ENCODE results near the gene CPNE7. TPM values are rescaled to one million over a fixed set of nuclear protein-coding genes. Genes with fewer than 3 reads are reported as not detected.
"Not testable (repeated sequence)": the region's sequence is repeated elsewhere in the genome, so short reads cannot be mapped to it uniquely, and the experiment has no call there.

Gene CPNE7
- total RNA-seq, 2 experiments from 2014 or later, result 3.9 to 4.3 TPM

DNA sequence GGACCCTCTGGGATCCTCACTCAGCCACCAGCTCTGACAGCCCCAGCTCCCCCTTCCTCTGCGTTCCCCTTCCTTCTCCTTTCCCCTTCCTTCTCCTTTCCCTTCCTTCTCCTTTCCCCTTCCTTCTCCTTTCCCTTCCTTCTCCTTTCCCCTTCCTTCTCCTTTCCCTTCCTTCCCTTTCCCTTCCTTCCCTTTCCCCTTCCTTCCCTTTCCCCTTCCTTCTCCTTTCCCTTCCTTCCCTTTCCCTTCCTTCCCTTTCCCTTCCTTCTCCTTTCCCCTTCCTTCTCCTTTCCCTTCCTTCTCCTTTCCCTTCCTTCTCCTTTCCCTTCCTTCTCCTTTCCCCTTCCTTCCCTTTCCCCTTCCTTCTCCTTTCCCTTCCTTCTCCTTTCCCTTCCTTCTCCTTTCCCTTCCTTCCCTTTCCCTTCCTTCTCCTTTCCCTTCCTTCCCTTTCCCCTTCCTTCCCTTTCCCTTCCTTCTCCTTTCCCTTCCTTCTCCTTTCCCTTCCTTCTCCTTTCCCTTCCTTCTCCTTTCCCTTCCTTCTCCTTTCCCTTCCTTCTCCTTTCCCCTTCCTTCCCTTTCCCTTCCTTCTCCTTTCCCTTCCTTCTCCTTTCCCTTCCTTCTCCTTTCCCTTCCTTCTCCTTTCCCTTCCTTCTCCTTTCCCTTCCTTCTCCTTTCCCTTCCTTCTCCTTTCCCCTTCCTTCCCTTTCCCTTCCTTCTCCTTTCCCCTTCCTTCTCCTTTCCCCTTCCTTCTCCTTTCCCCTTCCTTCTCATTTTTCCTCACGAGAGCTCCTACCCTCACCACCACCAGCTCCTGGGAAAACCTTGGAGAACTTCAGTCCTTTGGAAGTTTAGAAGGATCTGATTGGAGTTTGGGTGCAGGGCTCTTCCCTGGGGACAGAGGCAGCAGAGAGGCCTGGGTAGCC, 59.2 kb downstream of the CPNE7 start:
- H3K9me3 Mint-ChIP-seq; H3K4me1 Mint-ChIP-seq; POLR2A ChIA-PET; DNase-seq; H3K27ac Mint-ChIP-seq; H3K27me3 Mint-ChIP-seq; ATAC-seq (ENCODE audit: low read depth); H3K36me3 Mint-ChIP-seq; H3K4me3 Mint-ChIP-seq: not testable (repeated sequence)

GRCh38 chr16:89636663-89637062, 61.1 kb downstream of the CPNE7 start:
- Mint-ChIP-seq H3K4me1 (peaks cover 5% of the 10 kb centered on the region), H3K27ac (no peak overlapping the region), H3K4me3 (no peak overlapping the region), H3K9me3 (no peaks in the 10 kb centered on the region), H3K36me3 (no peaks in the 10 kb centered on the region), H3K27me3 (no peaks in the 10 kb centered on the region)
- ATAC-seq (ENCODE audit: low read depth) (no peak), DNase-seq (no peak)
- POLR2A ChIA-PET, result no interaction called here

- H3K27ac Mint-ChIP-seq, result no peak overlapping the region
- POLR2A ChIA-PET, result no interaction called here
- DNase-seq (no peak), ATAC-seq (ENCODE audit: low read depth) (no peak)
- H3K27me3 Mint-ChIP-seq, result no peaks in the 10 kb centered on the region
- H3K36me3 Mint-ChIP-seq, result no peaks in the 10 kb centered on the region
- no peaks in the 10 kb centered on the region for H3K9me3 Mint-ChIP-seq
- H3K4me3 Mint-ChIP-seq, result no peak overlapping the region
- H3K4me1 Mint-ChIP-seq, result peaks cover 5% of the 10 kb centered on the region
Observed at GRCh38 chr16:89637379-89637778, 61.8 kb downstream of the CPNE7 start.

DNA sequence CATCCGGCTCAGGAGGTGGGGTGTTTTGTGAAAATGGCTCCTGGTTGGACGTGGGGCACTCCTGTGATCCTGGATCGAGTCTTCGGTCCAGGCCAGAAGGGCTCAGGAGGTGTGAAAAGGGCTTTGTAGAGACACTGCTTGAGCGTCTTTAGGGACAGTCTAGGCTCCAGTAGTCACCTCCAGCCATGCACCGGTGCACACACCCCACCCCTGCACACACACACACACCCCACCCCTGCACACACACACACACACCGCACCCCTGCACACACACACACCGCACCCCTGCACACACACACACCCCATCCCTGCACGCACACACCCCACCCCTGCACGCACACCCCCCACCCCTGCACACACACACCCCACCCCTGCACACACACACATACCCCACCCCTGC, 62.9 kb downstream of the CPNE7 start:
- no peaks in the 10 kb centered on the region for H3K27me3 Mint-ChIP-seq
- peaks cover 5% of the 10 kb centered on the region for H3K4me1 Mint-ChIP-seq
- no peak overlapping the region for H3K27ac Mint-ChIP-seq
- H3K36me3 Mint-ChIP-seq, result no peaks in the 10 kb centered on the region
- H3K4me3 Mint-ChIP-seq, result no peak overlapping the region
- DNase-seq (no peak), ATAC-seq (ENCODE audit: low read depth) (no peak)
- no peaks in the 10 kb centered on the region for H3K9me3 Mint-ChIP-seq
- POLR2A ChIA-PET, result no interaction called here

- H3K9me3 Mint-ChIP-seq, result no peaks in the 10 kb centered on the region
- no peak overlapping the region for H3K4me3 Mint-ChIP-seq
- H3K27me3 Mint-ChIP-seq, result no peaks in the 10 kb centered on the region
- DNase-seq (no peak), ATAC-seq (ENCODE audit: low read depth) (no peak)
- no peak overlapping the region for H3K27ac Mint-ChIP-seq
- no peaks in the 10 kb centered on the region for H3K36me3 Mint-ChIP-seq
- H3K4me1 Mint-ChIP-seq, result peaks cover 5% of the 10 kb centered on the region
- POLR2A ChIA-PET, result no interaction called here
Observed at GRCh38 chr16:89639385-89639784, 63.8 kb downstream of the CPNE7 start.

GRCh38 chr16:89641458-89642119, 66.0 kb downstream of the CPNE7 start:
- Mint-ChIP-seq H3K27ac (no peak overlapping the region), H3K27me3 (no peaks in the 10 kb centered on the region), H3K4me1 (peaks cover 5% of the 10 kb centered on the region), H3K9me3 (no peaks in the 10 kb centered on the region), H3K36me3 (peaks cover 6% of the 10 kb centered on the region), H3K4me3 (no peak overlapping the region)
- ATAC-seq (ENCODE audit: low read depth) (no peak), DNase-seq (no peak)
- POLR2A ChIA-PET, result interaction anchor here (1.8 kb wide), 1 partner anchor 45 kb away, joined by 5 read pairs; the partner anchor contains the start of gene CDK10

DNA sequence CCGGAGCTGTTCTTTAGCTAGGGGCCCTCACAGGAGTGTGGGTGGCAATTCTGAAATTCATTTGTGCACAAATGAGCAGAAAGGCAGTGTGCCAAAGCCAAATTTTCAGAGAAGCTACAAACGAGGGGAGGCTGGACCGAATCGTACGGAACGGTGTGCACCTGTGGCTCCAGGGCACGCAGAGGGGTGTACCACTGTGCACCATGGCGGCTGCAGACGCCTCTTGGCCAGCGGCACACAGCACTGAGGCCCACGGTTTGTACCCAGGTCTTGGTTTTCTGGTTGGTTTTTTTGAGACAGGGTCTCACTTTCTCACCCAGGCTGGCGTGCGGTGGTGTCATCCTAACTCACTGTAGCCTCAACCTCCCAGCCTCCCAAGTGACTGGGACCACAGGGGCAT, 67.0 kb downstream of the CPNE7 start:
- Mint-ChIP-seq H3K27me3 (no peaks in the 10 kb centered on the region), H3K4me3 (no peak overlapping the region), H3K36me3 (peaks cover 10% of the 10 kb centered on the region), H3K4me1 (peaks cover 5% of the 10 kb centered on the region), H3K27ac (no peak overlapping the region), H3K9me3 (no peaks in the 10 kb centered on the region)
- POLR2A ChIA-PET, result interaction anchor here (1.8 kb wide), 1 partner anchor 44 kb away, joined by 5 read pairs; the partner anchor contains the start of gene CDK10
- DNase-seq (no peak), ATAC-seq (ENCODE audit: low read depth) (no peak)

DNA sequence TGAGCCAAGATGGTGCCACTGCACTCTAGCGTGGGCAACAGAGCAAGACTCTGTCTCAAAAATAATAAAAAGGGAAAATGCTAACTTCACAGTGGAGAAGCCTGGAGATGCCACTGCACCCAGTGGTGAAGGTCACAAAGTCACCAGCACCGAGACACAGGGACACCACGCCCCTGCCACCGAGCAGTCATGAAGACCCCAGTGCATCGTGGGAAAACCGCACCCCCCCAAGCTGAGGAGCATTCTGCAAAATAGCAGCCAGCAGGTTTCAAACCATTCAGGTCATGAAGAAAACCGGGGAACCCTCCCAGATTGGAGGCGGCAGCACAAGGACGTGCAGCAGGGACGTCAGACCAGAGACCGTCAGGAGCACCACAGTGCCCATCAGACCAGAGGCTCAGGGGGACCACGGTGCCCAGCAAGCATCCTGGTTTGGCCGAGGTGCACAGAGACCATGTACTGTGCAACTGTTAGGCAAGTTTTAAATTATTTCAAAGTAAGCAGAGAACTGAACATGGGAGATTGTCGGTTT, 68.3 kb downstream of the CPNE7 start:
- Mint-ChIP-seq H3K27ac (no peak overlapping the region), H3K36me3 (peaks cover 13% of the 10 kb centered on the region), H3K27me3 (no peaks in the 10 kb centered on the region), H3K9me3 (no peaks in the 10 kb centered on the region), H3K4me3 (no peak overlapping the region), H3K4me1 (peaks cover 5% of the 10 kb centered on the region)
- POLR2A ChIA-PET, result no interaction called here
- DNase-seq, result no peak
- ATAC-seq (ENCODE audit: low read depth), result no peak

DNA sequence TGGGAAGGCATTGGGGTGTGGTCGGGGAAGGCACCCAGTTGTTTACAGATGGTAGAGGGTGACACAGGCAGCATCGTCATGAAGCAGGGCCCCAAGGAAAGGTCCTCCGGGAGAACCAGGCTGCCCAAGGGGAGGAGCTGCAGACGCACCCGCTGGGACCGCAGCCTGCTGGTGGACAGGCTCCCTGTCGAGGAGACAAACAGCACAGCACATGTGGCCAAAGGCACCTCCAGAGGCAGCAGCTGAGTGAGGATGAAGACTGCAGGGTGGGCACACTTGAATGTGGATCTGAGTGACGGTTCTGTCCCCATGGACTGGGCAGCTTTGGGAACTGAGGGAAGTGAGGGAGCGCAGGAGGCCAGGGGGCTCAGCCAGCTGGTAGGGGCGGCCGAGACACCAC, 69.6 kb downstream of the CPNE7 start:
- Mint-ChIP-seq H3K27ac (no peak overlapping the region), H3K4me3 (no peak overlapping the region), H3K27me3 (no peaks in the 10 kb centered on the region), H3K9me3 (no peaks in the 10 kb centered on the region), H3K36me3 (peaks cover 19% of the 10 kb centered on the region), H3K4me1 (peaks cover 5% of the 10 kb centered on the region)
- ATAC-seq (ENCODE audit: low read depth) (no peak), DNase-seq (no peak)
- POLR2A ChIA-PET, result interaction anchor here (0.6 kb wide), 1 partner anchor 33 kb away, joined by 3 read pairs; no protein-coding TSS in a partner anchor

DNA sequence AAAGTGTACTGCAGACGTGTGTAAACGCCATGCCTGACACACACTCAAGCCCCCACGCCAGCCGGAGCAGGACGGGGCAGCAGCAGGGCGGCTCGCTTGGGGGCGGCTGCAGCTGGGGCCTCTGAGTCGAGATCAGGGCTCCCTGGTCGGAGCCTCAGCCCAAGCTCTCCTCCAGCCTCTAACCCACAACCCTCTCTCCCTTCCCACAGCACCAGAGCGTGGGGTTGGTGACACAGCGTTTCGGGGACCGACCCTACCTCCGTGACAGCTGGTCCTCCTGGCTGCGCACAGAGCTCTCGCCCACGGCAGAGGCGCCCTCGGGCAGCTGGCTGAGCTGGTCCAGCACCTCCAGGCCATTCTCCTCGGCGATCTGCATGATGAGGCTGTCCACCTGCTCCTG, 70.7 kb downstream of the CPNE7 start:
- Mint-ChIP-seq H3K27me3 (no peaks in the 10 kb centered on the region), H3K4me1 (no peaks in the 10 kb centered on the region), H3K4me3 (no peak overlapping the region), H3K9me3 (no peaks in the 10 kb centered on the region), H3K36me3 (peaks cover 23% of the 10 kb centered on the region), H3K27ac (no peak overlapping the region)
- ATAC-seq (ENCODE audit: low read depth), result no peak
- no peak for DNase-seq
- POLR2A ChIA-PET, result no interaction called here

Other genes with a start within 250 kb of the CPNE7 start
- gene ANKRD11, start 85.2 kb upstream of the CPNE7 start, total RNA-seq, result 100 to 1,000 TPM; 213 to 217 TPM
- gene SPG7, start 67.4 kb upstream of the CPNE7 start, total RNA-seq, result 100 to 1,000 TPM; 112 to 113 TPM
- 1,000 to 10,000 TPM; 2,631 to 2,711 TPM for gene RPL13, start 15.1 kb upstream of the CPNE7 start, total RNA-seq
- gene DPEP1, start 37.9 kb downstream of the CPNE7 start, total RNA-seq, result not detected
- gene CHMP1A, start 82.0 kb downstream of the CPNE7 start, total RNA-seq, result 10 to 100 TPM; 88.1 to 96.3 TPM
- 10 to 100 TPM in 1 of 2 experiments, 1 to 10 TPM in 1; 9.8 to 11.6 TPM for gene SPATA33, start 82.1 kb downstream of the CPNE7 start, total RNA-seq
- gene CDK10, start 110.9 kb downstream of the CPNE7 start, total RNA-seq, result 100 to 1,000 TPM; 103 to 104 TPM
- gene SPATA2L, start 125.9 kb downstream of the CPNE7 start, total RNA-seq, result 1 to 10 TPM; 7.6 to 8.0 TPM
- gene VPS9D1, start 145.1 kb downstream of the CPNE7 start, total RNA-seq, result 10 to 100 TPM; 10.3 to 12.8 TPM
- 100 to 1,000 TPM in 1 of 2 experiments, 10 to 100 TPM in 1; 98.0 to 107 TPM for gene ZNF276, start 145.8 kb downstream of the CPNE7 start, total RNA-seq
- gene FANCA, start 240.9 kb downstream of the CPNE7 start, total RNA-seq, result 10 to 100 TPM; 86.9 to 97.2 TPM

Data from activated naive CD8-positive, alpha-beta T cell treated with anti-CD3 and anti-CD28 coated beads, Interleukin-2, amount 10 ng/mL, durations not matched to agents 7 days and 5 days (primary cell).